ENCODE results near the gene LRTM2. TPM values are rescaled to one million over a fixed set of nuclear protein-coding genes. Genes with fewer than 3 reads are reported as not detected.

Gene LRTM2
- total RNA-seq, 1 experiment from 2014 or later, result not detected

GRCh38 chr12:1799051-1799881, 21.1 kb upstream of the LRTM2 start:
- peaks cover 12% of the 10 kb centered on the region for H3K4me1 Mint-ChIP-seq (ENCODE audit: low read depth, unreplicated experiment)
- DNase-seq, result peak in 1 of 2 experiments; percentile 37
- intact Hi-C loops (cut with micrococcal nuclease; ENCODE audit: unreplicated experiment), result no loop called here
- H3K9me3 Mint-ChIP-seq (ENCODE audit: unreplicated experiment), result no peaks in the 10 kb centered on the region
- H3K27ac Mint-ChIP-seq (ENCODE audit: unreplicated experiment), result no peak overlapping the region
- no peaks in the 10 kb centered on the region for H3K36me3 ChIP-seq (ENCODE audit: control insufficient read depth, insufficient read depth, low read length)
- POLR2A ChIA-PET, result no interaction called here
- TF ChIP-seq CTCF (IDR thresholded peaks at IDR 0.05; ENCODE audit: insufficient read depth in 1 of 2, low read depth in 1 of 2, low read length in 1 of 2, severe bottlenecking in 1 of 2, unreplicated experiment in 1 of 2), result no peak
- H3K36me3 Mint-ChIP-seq (ENCODE audit: insufficient read depth, unreplicated experiment), result peaks cover 10% of the 10 kb centered on the region
- no peak overlapping the region for H3K4me3 ChIP-seq (ENCODE audit: low read depth, low read length)
- no peaks in the 10 kb centered on the region for H3K9me3 ChIP-seq
- H3K4me3 Mint-ChIP-seq (ENCODE audit: unreplicated experiment), result no peak overlapping the region
- BruUV-seq (replicated peaks), result no TSS peak
- no peaks in the 10 kb centered on the region for H3K27me3 ChIP-seq (replicated peaks; ENCODE audit: control insufficient read depth, insufficient read depth, low read length)
- CTCF ChIA-PET, result interaction anchor here (1.4 to 3.0 kb wide), 2 partner anchors 141 to 165 kb away, joined by 4 to 14 read pairs; no protein-coding TSS in a partner anchor
- H3K27me3 Mint-ChIP-seq (ENCODE audit: insufficient read depth, unreplicated experiment), result no peaks in the 10 kb centered on the region
- H3K4me1 ChIP-seq, result peaks cover 9% of the 10 kb centered on the region; the same call in 1 of the 2 replicates

GRCh38 chr12:1799882-1800400, 20.4 kb upstream of the LRTM2 start:
- BruUV-seq (replicated peaks), result no TSS peak
- no peaks in the 10 kb centered on the region for H3K9me3 ChIP-seq
- H3K27me3 Mint-ChIP-seq (ENCODE audit: insufficient read depth, unreplicated experiment), result no peaks in the 10 kb centered on the region
- POLR2A ChIA-PET, result interaction anchor here (0.7 kb wide), 1 partner anchor 140 kb away, joined by 3 read pairs; no protein-coding TSS in a partner anchor
- DNase-seq, result no peak
- no peak overlapping the region for H3K4me3 ChIP-seq (ENCODE audit: low read depth, low read length)
- H3K27me3 ChIP-seq (replicated peaks; ENCODE audit: control insufficient read depth, insufficient read depth, low read length), result no peaks in the 10 kb centered on the region
- peaks cover 10% of the 10 kb centered on the region for H3K36me3 Mint-ChIP-seq (ENCODE audit: insufficient read depth, unreplicated experiment)
- TF ChIP-seq CTCF (IDR thresholded peaks at IDR 0.05; ENCODE audit: insufficient read depth in 1 of 2, low read depth in 1 of 2, low read length in 1 of 2, severe bottlenecking in 1 of 2, unreplicated experiment in 1 of 2), result no peak
- peaks cover 14% of the 10 kb centered on the region; the same call in 1 of the 2 replicates for H3K4me1 ChIP-seq
- H3K4me1 Mint-ChIP-seq (ENCODE audit: low read depth, unreplicated experiment), result peaks cover 17% of the 10 kb centered on the region
- H3K36me3 ChIP-seq (ENCODE audit: control insufficient read depth, insufficient read depth, low read length), result no peaks in the 10 kb centered on the region
- no peak overlapping the region for H3K4me3 Mint-ChIP-seq (ENCODE audit: unreplicated experiment)
- no peaks in the 10 kb centered on the region for H3K9me3 Mint-ChIP-seq (ENCODE audit: unreplicated experiment)
- CTCF ChIA-PET, result interaction anchor here (0.6 to 3.0 kb wide), 3 partner anchors 112 to 140 kb away, joined by 3 to 14 read pairs (median 3); no protein-coding TSS in a partner anchor
- no peak overlapping the region for H3K27ac Mint-ChIP-seq (ENCODE audit: unreplicated experiment)
- intact Hi-C loops (cut with micrococcal nuclease; ENCODE audit: unreplicated experiment), result loop anchor here (1.0 kb wide), 1 partner anchor 140 kb away; no protein-coding TSS in a partner anchor
